ENCODE results near the gene ABLIM2. TPM values are rescaled to one million over a fixed set of nuclear protein-coding genes. Genes with fewer than 3 reads are reported as not detected.

ABLIM2 gene
- total and polyA plus RNA-seq, 2 experiments from 2014 or later: 1.5 to 4.3 TPM

- Histone ChIP-seq H3K79me2 (replicated peaks; ENCODE audit: insufficient read depth) (no peaks in the 10 kb centered on the region), H3K9me2 (ENCODE audit: insufficient read depth) (no peaks in the 10 kb centered on the region), H3K36me3 (ENCODE audit: insufficient read depth) (no peaks in the 10 kb centered on the region), H3K27ac (ENCODE audit: low read depth) (no peak overlapping the region), H2AFZ (no peak overlapping the region), H3F3A (replicated peaks; ENCODE audit: low read depth) (no peaks in the 10 kb centered on the region), H3K4me1 (ENCODE audit: insufficient read depth) (no peaks in the 10 kb centered on the region), H3K4me2 (no peak overlapping the region), H3K4me3 (no peak overlapping the region), H4K20me1 (replicated peaks; ENCODE audit: insufficient read depth) (no peaks in the 10 kb centered on the region), H3K27me3 (ENCODE audit: insufficient read depth) (no peaks in the 10 kb centered on the region)
- Mint-ChIP-seq H3K4me3 (no peak overlapping the region), H3K4me1 (peaks cover 31% of the 10 kb centered on the region), H3K36me3 (ENCODE audit: low read depth) (no peaks in the 10 kb centered on the region), H3K9me3 (no peaks in the 10 kb centered on the region; the same call in 2 of the 3 replicates), H3K27ac (no peak overlapping the region), H3K27me3 (ENCODE audit: insufficient read depth, low read depth, poor library complexity) (peaks cover 13% of the 10 kb centered on the region)
- TF ChIP-seq EZH2phosphoT487 (IDR thresholded peaks at IDR 0.05; ENCODE audit: unreplicated experiment) (no peak), STAT1 (IDR thresholded peaks at IDR 0.05; ENCODE audit: unreplicated experiment) (no peak), ZNF331 (CRISPR knock-in tag; IDR thresholded peaks at IDR 0.05; ENCODE audit: low read depth) (no peak), JUNB (IDR thresholded peaks at IDR 0.05; ENCODE audit: unreplicated experiment) (no peak), POLR2AphosphoS5 (IDR thresholded peaks at IDR 0.05; ENCODE audit: low read depth) (no peak), EZH2 (IDR thresholded peaks at IDR 0.05; ENCODE audit: low read depth, unreplicated experiment) (no peak), CTCF (conservative IDR thresholded peaks at IDR 0.05; ENCODE audit: low read depth in 2 of 2) (no peak), ZNF462 (CRISPR knock-in tag; IDR thresholded peaks at IDR 0.05) (no peak), CREB1 (CRISPR knock-in tag; IDR thresholded peaks at IDR 0.05; ENCODE audit: low read depth) (no peak), NANOG (IDR thresholded peaks at IDR 0.05; ENCODE audit: borderline replicate concordance) (no peak), ZNF114 (CRISPR knock-in tag; IDR thresholded peaks at IDR 0.05) (no peak), REST (IDR thresholded peaks at IDR 0.05; ENCODE audit: unreplicated experiment) (no peak)
- TF ChIP-seq, protein P1, sequence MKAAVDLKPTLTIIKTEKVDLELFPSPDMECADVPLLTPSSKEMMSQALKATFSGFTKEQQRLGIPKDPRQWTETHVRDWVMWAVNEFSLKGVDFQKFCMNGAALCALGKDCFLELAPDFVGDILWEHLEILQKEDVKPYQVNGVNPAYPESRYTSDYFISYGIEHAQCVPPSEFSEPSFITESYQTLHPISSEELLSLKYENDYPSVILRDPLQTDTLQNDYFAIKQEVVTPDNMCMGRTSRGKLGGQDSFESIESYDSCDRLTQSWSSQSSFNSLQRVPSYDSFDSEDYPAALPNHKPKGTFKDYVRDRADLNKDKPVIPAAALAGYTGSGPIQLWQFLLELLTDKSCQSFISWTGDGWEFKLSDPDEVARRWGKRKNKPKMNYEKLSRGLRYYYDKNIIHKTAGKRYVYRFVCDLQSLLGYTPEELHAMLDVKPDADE (IDR thresholded peaks at IDR 0.05): no peak
- DNase-seq (ENCODE audit: low spot score) (no peak), ATAC-seq (no peak)
Measured at GRCh38 chr4:8081171-8081570, 77.4 kb downstream of the ABLIM2 start.
